KOPT-K1 (cell line): Measurements from ENCODE around the gene CPEB4.

Source experiments
- H3K27ac ChIP-seq: fragments of 200-600 bp; sonication (generic); 2 replicates; pipeline ENCODE4 v1.5.1; 2016; ENCODE audit warnings: antibody characterized with exemption, mild to moderate bottlenecking, low read depth, low read length; ENCODE audit not compliant: poor library complexity, severe bottlenecking
- H3K36me3 ChIP-seq: fragments of 200-600 bp; sonication (generic); 2 replicates; pipeline ENCODE4 v1.5.1; 2017; ENCODE audit warnings: antibody characterized with exemption, mild to moderate bottlenecking, low read length, moderate library complexity; ENCODE audit not compliant: insufficient read depth
- H3K9me3 ChIP-seq: fragments of 200-600 bp; sonication (generic); 2 replicates; pipeline ENCODE4 v1.5.1; 2017; ENCODE audit warnings: antibody characterized with exemption, low read length, mild to moderate bottlenecking; ENCODE audit not compliant: insufficient read depth, poor library complexity, severe bottlenecking

The CPEB4 gene

GRCh38 chr5:173911623-173912022, 23.5 kb downstream of the CPEB4 start:
- no peaks in the 10 kb centered on the region for H3K36me3 ChIP-seq
- no peaks in the 10 kb centered on the region for H3K9me3 ChIP-seq
- no peak overlapping the region for H3K27ac ChIP-seq

GRCh38 chr5:173913686-173914321, 25.7 kb downstream of the CPEB4 start:
- Histone ChIP-seq H3K36me3 (no peaks in the 10 kb centered on the region), H3K27ac (no peak overlapping the region), H3K9me3 (no peaks in the 10 kb centered on the region)

GRCh38 chr5:173915310-173916014, 27.3 kb downstream of the CPEB4 start:
- H3K27ac ChIP-seq, result no peak overlapping the region
- H3K9me3 ChIP-seq, result no peaks in the 10 kb centered on the region
- H3K36me3 ChIP-seq, result no peaks in the 10 kb centered on the region

GRCh38 chr5:173916233-173916632, 28.1 kb downstream of the CPEB4 start:
- Histone ChIP-seq H3K9me3 (no peaks in the 10 kb centered on the region), H3K36me3 (no peaks in the 10 kb centered on the region), H3K27ac (no peak overlapping the region)

GRCh38 chr5:173917788-173918786, 29.9 kb downstream of the CPEB4 start:
- H3K27ac ChIP-seq, result peak overlapping the region; percentile 63
- no peaks in the 10 kb centered on the region for H3K9me3 ChIP-seq
- no peaks in the 10 kb centered on the region for H3K36me3 ChIP-seq

- no peaks in the 10 kb centered on the region for H3K36me3 ChIP-seq
- H3K27ac ChIP-seq, result no peak overlapping the region
- H3K9me3 ChIP-seq, result no peaks in the 10 kb centered on the region
Measured at GRCh38 chr5:173919443-173919842, 31.3 kb downstream of the CPEB4 start.

GRCh38 chr5:173920024-173920753, 32.0 kb downstream of the CPEB4 start:
- no peak overlapping the region for H3K27ac ChIP-seq

GRCh38 chr5:173920866-173921555, 32.9 kb downstream of the CPEB4 start:
- Histone ChIP-seq H3K36me3 (no peaks in the 10 kb centered on the region), H3K9me3 (no peaks in the 10 kb centered on the region), H3K27ac (no peak overlapping the region)

More at GRCh38 chr5:173920024-173920753, 32.0 kb downstream of the CPEB4 start:
- Histone ChIP-seq H3K9me3 (no peaks in the 10 kb centered on the region), H3K36me3 (no peaks in the 10 kb centered on the region)

- no peaks in the 10 kb centered on the region for H3K9me3 ChIP-seq
- H3K36me3 ChIP-seq, result no peaks in the 10 kb centered on the region
- H3K27ac ChIP-seq, result no peak overlapping the region
Measured at GRCh38 chr5:173922527-173922926, 34.4 kb downstream of the CPEB4 start.

- H3K27ac ChIP-seq, result no peak overlapping the region
- H3K9me3 ChIP-seq, result no peaks in the 10 kb centered on the region
- no peaks in the 10 kb centered on the region for H3K36me3 ChIP-seq
Measured at GRCh38 chr5:173923218-173924095, 35.3 kb downstream of the CPEB4 start.

GRCh38 chr5:173924899-173925298, 36.8 kb downstream of the CPEB4 start:
- no peaks in the 10 kb centered on the region for H3K9me3 ChIP-seq
- no peak overlapping the region for H3K27ac ChIP-seq
- H3K36me3 ChIP-seq, result no peaks in the 10 kb centered on the region

GRCh38 chr5:173925449-173926071, 37.4 kb downstream of the CPEB4 start:
- H3K9me3 ChIP-seq, result no peaks in the 10 kb centered on the region
- H3K27ac ChIP-seq, result no peak overlapping the region
- H3K36me3 ChIP-seq, result no peaks in the 10 kb centered on the region

- no peaks in the 10 kb centered on the region for H3K9me3 ChIP-seq
- H3K36me3 ChIP-seq, result no peaks in the 10 kb centered on the region
- no peak overlapping the region for H3K27ac ChIP-seq
Measured at GRCh38 chr5:173926359-173926758, 38.2 kb downstream of the CPEB4 start.
